GM19025 (cell line): ENCODE results near the gene GSTT2B.
"Not testable (repeated sequence)": the region's sequence is repeated elsewhere in the genome, so short reads cannot be mapped to it uniquely, and the experiment has no call there.

Experiments
- ATAC-seq: cut with Tn5 transposase; IDR thresholded peaks from one replicate; pipeline ENCODE4 v1.9.1; 2021; ENCODE audit warnings: mild to moderate bottlenecking, low read depth, moderate library complexity; ENCODE audit not compliant: unreplicated experiment

GSTT2B gene

GRCh38 chr22:23952794-23953405 is 8.1 kb downstream of the GSTT2B start:
- not testable (repeated sequence) for ATAC-seq

- not testable (repeated sequence) for ATAC-seq
These were observed 9.6 kb downstream of the GSTT2B start for GRCh38 chr22:23951383-23951782.

GRCh38 chr22:23949764-23950163 is 11.2 kb downstream of the GSTT2B start:
- not testable (repeated sequence) for ATAC-seq

- not testable (repeated sequence) for ATAC-seq
These were observed 13.6 kb downstream of the GSTT2B start for GRCh38 chr22:23947391-23947790.

GRCh38 chr22:23940166-23940565 is 20.8 kb downstream of the GSTT2B start:
- not testable (repeated sequence) for ATAC-seq

GRCh38 chr22:23939017-23939357 is 22.0 kb downstream of the GSTT2B start:
- ATAC-seq, result no peak

GRCh38 chr22:23938328-23939016 is 22.5 kb downstream of the GSTT2B start:
- ATAC-seq, result no peak

GRCh38 chr22:23926561-23926960 is 34.4 kb downstream of the GSTT2B start:
- no peak for ATAC-seq

- no peak for ATAC-seq
These were observed 35.9 kb downstream of the GSTT2B start for GRCh38 chr22:23925020-23925606.

- ATAC-seq, result no peak
These were observed 38.1 kb downstream of the GSTT2B start for GRCh38 chr22:23922921-23923320.

GRCh38 chr22:23921586-23922201 is 39.3 kb downstream of the GSTT2B start:
- ATAC-seq, result not testable (repeated sequence)

- not testable (repeated sequence) for ATAC-seq
These were observed 40.8 kb downstream of the GSTT2B start for GRCh38 chr22:23920267-23920611.

- ATAC-seq, result no peak
These were observed 45.7 kb downstream of the GSTT2B start for GRCh38 chr22:23915290-23915689.

GRCh38 chr22:23913661-23914353 is 47.2 kb downstream of the GSTT2B start:
- peak; percentile 95 for ATAC-seq

GRCh38 chr22:23913306-23913660 is 47.7 kb downstream of the GSTT2B start:
- ATAC-seq, result no peak

GRCh38 chr22:23912293-23912903 is 48.6 kb downstream of the GSTT2B start:
- no peak for ATAC-seq

- ATAC-seq, result no peak
These were observed 49.5 kb downstream of the GSTT2B start for GRCh38 chr22:23911318-23911980.

GRCh38 chr22:23910496-23911190 is 50.4 kb downstream of the GSTT2B start:
- ATAC-seq, result no peak

GRCh38 chr22:23909296-23909898 is 51.6 kb downstream of the GSTT2B start:
- ATAC-seq, result no peak
